Effector memory CD4-positive, alpha-beta T cell (primary cell): ENCODE data around the gene CENPK.

Experiments used
- DNase-seq, 3 donors: peaks; one replicate each; pipeline ENCODE4 v3.0.0-alpha.2; 2020
- H3K27ac ChIP-seq: 2 replicates; pipeline ENCODE4 v1.7.0; 2013; ENCODE audit warnings: mild to moderate bottlenecking, low read length, moderate library complexity; ENCODE audit not compliant: insufficient read depth, poor library complexity, severe bottlenecking
- H3K27me3 ChIP-seq: replicated peaks from 2 replicates; pipeline ENCODE4 v1.7.0; 2013; ENCODE audit warnings: mild to moderate bottlenecking, low read length; ENCODE audit not compliant: insufficient read depth, control insufficient read depth, poor library complexity, severe bottlenecking
- H3K36me3 ChIP-seq: 2 replicates; pipeline ENCODE4 v1.7.0; 2013; ENCODE audit warnings: mild to moderate bottlenecking, low read length, moderate library complexity; ENCODE audit not compliant: control insufficient read depth, insufficient read depth
- H3K4me1 ChIP-seq: 2 replicates; pipeline ENCODE4 v1.7.0; 2013; ENCODE audit warnings: low read length, mild to moderate bottlenecking; ENCODE audit not compliant: control insufficient read depth, insufficient read depth, poor library complexity, severe bottlenecking
- H3K4me3 ChIP-seq: 2 replicates; pipeline ENCODE4 v1.7.0; 2013; ENCODE audit warnings: low read length, low read depth, mild to moderate bottlenecking; ENCODE audit not compliant: insufficient read depth, poor library complexity, severe bottlenecking
- H3K9me3 ChIP-seq: 2 replicates; pipeline ENCODE4 v1.7.0; 2013; ENCODE audit warnings: mild to moderate bottlenecking, low read length, moderate library complexity; ENCODE audit not compliant: control insufficient read depth

CENPK gene

DNA sequence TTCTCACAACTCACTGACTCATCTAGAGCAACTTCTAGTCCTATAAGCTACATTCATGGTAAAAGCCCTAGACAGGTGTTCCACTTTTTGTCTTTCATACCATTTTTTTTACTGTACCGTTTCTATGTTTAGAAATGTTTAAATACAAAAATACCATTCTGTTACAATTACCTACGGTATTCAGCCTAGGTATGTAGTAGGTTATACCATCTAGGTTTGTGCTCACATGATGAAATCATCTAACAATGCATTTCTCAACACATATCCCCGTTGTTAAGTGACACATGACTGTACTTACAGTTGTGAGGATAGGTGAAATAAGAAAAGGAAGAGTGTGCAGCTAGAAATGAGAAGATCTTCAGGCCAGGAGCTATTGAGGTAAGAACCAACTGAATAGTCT lies 6.2 kb downstream of the CENPK start:
- Histone ChIP-seq H3K4me1 (no peaks in the 10 kb centered on the region), H3K4me3 (no peak overlapping the region), H3K27ac (no peak overlapping the region), H3K27me3 (no peaks in the 10 kb centered on the region), H3K9me3 (no peaks in the 10 kb centered on the region), H3K36me3 (peaks cover 2% of the 10 kb centered on the region)
- DNase-seq, result no peak

GRCh38 chr5:65556181-65556580 lies 6.8 kb downstream of the CENPK start:
- Histone ChIP-seq H3K27me3 (no peaks in the 10 kb centered on the region), H3K27ac (no peak overlapping the region), H3K9me3 (no peaks in the 10 kb centered on the region), H3K4me1 (no peaks in the 10 kb centered on the region), H3K36me3 (peaks cover 5% of the 10 kb centered on the region), H3K4me3 (no peak overlapping the region)
- no peak for DNase-seq

DNA sequence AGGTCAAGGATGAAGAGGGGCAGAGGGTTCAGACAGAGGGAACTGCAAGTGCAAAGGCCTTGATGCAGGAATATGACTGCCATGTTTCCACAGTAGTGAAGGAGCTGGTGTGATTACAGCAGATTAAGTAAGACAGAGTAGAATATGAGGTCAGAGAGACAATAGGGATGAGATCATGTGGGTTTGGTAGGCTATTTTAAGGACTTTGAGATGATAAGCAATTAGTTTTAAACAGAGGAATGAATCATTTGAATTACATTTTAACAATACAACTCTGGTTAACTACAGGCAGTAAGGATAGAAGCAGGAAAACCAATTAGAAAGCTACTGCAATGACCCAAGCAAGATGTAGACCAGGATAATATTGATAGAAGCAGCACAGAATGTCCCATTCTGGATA lies 7.7 kb downstream of the CENPK start:
- DNase-seq, result no peak
- no peak overlapping the region for H3K27ac ChIP-seq
- no peak overlapping the region for H3K4me3 ChIP-seq
- no peaks in the 10 kb centered on the region for H3K9me3 ChIP-seq
- no peaks in the 10 kb centered on the region for H3K4me1 ChIP-seq
- H3K27me3 ChIP-seq, result no peaks in the 10 kb centered on the region
- peaks cover 5% of the 10 kb centered on the region for H3K36me3 ChIP-seq

- no peaks in the 10 kb centered on the region for H3K9me3 ChIP-seq
- no peak overlapping the region for H3K27ac ChIP-seq
- H3K4me3 ChIP-seq, result no peak overlapping the region
- no peaks in the 10 kb centered on the region for H3K4me1 ChIP-seq
- no peak for DNase-seq
- peaks cover 11% of the 10 kb centered on the region for H3K36me3 ChIP-seq
- H3K27me3 ChIP-seq, result no peaks in the 10 kb centered on the region
Measured at GRCh38 chr5:65553941-65554340, 9.0 kb downstream of the CENPK start.

GRCh38 chr5:65548281-65548680 lies 14.7 kb downstream of the CENPK start:
- H3K4me1 ChIP-seq, result no peaks in the 10 kb centered on the region
- peaks cover 12% of the 10 kb centered on the region for H3K36me3 ChIP-seq
- no peak for DNase-seq
- H3K4me3 ChIP-seq, result no peak overlapping the region
- H3K27ac ChIP-seq, result no peak overlapping the region
- no peaks in the 10 kb centered on the region for H3K9me3 ChIP-seq
- no peaks in the 10 kb centered on the region for H3K27me3 ChIP-seq

GRCh38 chr5:65546141-65546540 lies 16.8 kb downstream of the CENPK start:
- Histone ChIP-seq H3K4me3 (no peak overlapping the region), H3K9me3 (no peaks in the 10 kb centered on the region), H3K36me3 (peaks cover 16% of the 10 kb centered on the region), H3K27me3 (no peaks in the 10 kb centered on the region), H3K4me1 (no peaks in the 10 kb centered on the region), H3K27ac (no peak overlapping the region)
- no peak for DNase-seq

- no peak for DNase-seq
- Histone ChIP-seq H3K36me3 (peaks cover 17% of the 10 kb centered on the region), H3K4me3 (no peak overlapping the region), H3K27me3 (no peaks in the 10 kb centered on the region), H3K27ac (no peak overlapping the region), H3K9me3 (no peaks in the 10 kb centered on the region), H3K4me1 (no peaks in the 10 kb centered on the region)
Measured at GRCh38 chr5:65544473-65544872, 18.5 kb downstream of the CENPK start.

DNA sequence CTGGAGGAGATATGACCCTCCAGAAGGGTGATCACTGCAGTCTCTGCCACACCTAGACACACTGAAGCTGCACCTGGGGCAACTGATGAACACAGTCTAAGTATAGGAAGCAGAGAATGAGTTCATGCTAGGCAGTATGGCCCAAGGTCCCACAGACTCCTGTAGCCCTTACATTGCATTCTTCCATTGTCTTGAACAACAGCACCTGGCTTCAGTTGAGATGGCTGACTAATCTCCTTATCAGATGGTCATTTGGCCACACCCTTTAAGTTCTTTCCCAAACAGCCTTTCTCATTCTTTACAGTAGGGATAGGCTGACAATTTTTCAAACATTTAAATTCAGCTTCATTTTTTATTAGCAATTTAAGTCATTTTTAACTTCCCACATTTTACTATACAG lies 23.1 kb downstream of the CENPK start:
- H3K27me3 ChIP-seq, result no peaks in the 10 kb centered on the region
- no peak overlapping the region for H3K4me3 ChIP-seq
- no peak for DNase-seq
- H3K27ac ChIP-seq, result no peak overlapping the region
- H3K9me3 ChIP-seq, result no peaks in the 10 kb centered on the region
- peaks cover 11% of the 10 kb centered on the region for H3K36me3 ChIP-seq
- H3K4me1 ChIP-seq, result no peaks in the 10 kb centered on the region

GRCh38 chr5:65535529-65535987 lies 27.4 kb downstream of the CENPK start:
- H3K4me3 ChIP-seq, result no peak overlapping the region
- H3K36me3 ChIP-seq, result no peaks in the 10 kb centered on the region
- H3K27ac ChIP-seq, result no peak overlapping the region

GRCh38 chr5:65530904-65531303 lies 32.1 kb downstream of the CENPK start:
- no peaks in the 10 kb centered on the region for H3K9me3 ChIP-seq
- no peak overlapping the region for H3K4me3 ChIP-seq
- H3K4me1 ChIP-seq, result no peaks in the 10 kb centered on the region
- H3K36me3 ChIP-seq, result no peaks in the 10 kb centered on the region
- no peak for DNase-seq
- H3K27me3 ChIP-seq, result no peaks in the 10 kb centered on the region
- H3K27ac ChIP-seq, result no peak overlapping the region

More at GRCh38 chr5:65535529-65535987, 27.4 kb downstream of the CENPK start:
- no peaks in the 10 kb centered on the region for H3K4me1 ChIP-seq
- no peaks in the 10 kb centered on the region for H3K27me3 ChIP-seq
- H3K9me3 ChIP-seq, result no peaks in the 10 kb centered on the region
- no peak for DNase-seq

DNA sequence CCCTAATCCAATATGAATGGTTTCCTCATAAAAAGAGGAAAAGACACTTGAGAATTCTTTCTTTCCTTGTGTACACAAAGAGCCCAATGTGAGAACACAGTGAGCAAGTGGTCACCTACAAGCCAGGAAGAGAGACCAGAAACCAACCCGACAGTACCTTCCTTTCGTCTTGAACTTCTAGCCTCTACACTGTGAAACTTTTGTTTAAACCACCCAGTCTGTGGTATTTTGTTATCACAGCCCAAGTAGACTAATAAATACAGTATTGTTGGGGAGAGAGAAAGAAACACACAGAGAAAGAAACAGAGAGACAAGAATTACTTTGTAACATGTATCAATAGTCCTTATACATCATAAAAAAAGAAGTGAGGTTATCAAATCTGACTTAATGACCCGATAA lies 37.2 kb downstream of the CENPK start:
- Histone ChIP-seq H3K36me3 (peaks cover 3% of the 10 kb centered on the region), H3K4me1 (no peaks in the 10 kb centered on the region), H3K27me3 (no peaks in the 10 kb centered on the region), H3K4me3 (no peak overlapping the region), H3K27ac (no peak overlapping the region), H3K9me3 (no peaks in the 10 kb centered on the region)
- no peak for DNase-seq
